Activated CD4-positive, CD25-positive, alpha-beta regulatory T cell treated with anti-CD3 and anti-CD28 coated beads, Interleukin-2, amount 50 U/mL, for 24 hours (primary cell): ENCODE measurements around the gene CUL4A.

Experiments used
- ATAC-seq, 2 donors: fragments of 150-1000 bp; cut with Tn5 transposase; one replicate each; pipeline ENCODE4 v1.10.0; 2021; ENCODE audit warnings: mild to moderate bottlenecking in 1 of 2, moderate library complexity in 1 of 2

Gene CUL4A

GRCh38 chr13:113208421-113209335 is 735 bp upstream of the CUL4A start, which contains the start of gene PCID2:
Gene PCID2 (minus strand): TSS chr13:113208669. CDS start chr13:113208634, 35 bp downstream.
- ATAC-seq, result peak; percentile 77 to 78

GRCh38 chr13:113209759-113210421 is 477 bp downstream of the CUL4A start:
- peak; percentile 52 to 59 for ATAC-seq

GRCh38 chr13:113210833-113211232 is 1.4 kb downstream of the CUL4A start:
- no peak for ATAC-seq

- no peak for ATAC-seq
These were observed 2.4 kb downstream of the CUL4A start for GRCh38 chr13:113211774-113212173.

- peak in 1 of 2 donors; percentile 51 for ATAC-seq
These were observed 7.0 kb downstream of the CUL4A start for GRCh38 chr13:113216254-113217048.

GRCh38 chr13:113218586-113218985 is 9.2 kb downstream of the CUL4A start:
- no peak for ATAC-seq

- no peak for ATAC-seq
These were observed 10.0 kb downstream of the CUL4A start for GRCh38 chr13:113219256-113219940.

- ATAC-seq, result no peak
These were observed 10.8 kb downstream of the CUL4A start for GRCh38 chr13:113220141-113220598.

GRCh38 chr13:113220877-113221276 is 11.5 kb downstream of the CUL4A start:
- ATAC-seq, result no peak

GRCh38 chr13:113223070-113223469 is 13.7 kb downstream of the CUL4A start:
- no peak for ATAC-seq

GRCh38 chr13:113224486-113224885 is 15.1 kb downstream of the CUL4A start:
- ATAC-seq, result no peak

- no peak for ATAC-seq
These were observed 16.1 kb downstream of the CUL4A start for GRCh38 chr13:113225515-113225914.

GRCh38 chr13:113226873-113227450 is 17.5 kb downstream of the CUL4A start:
- ATAC-seq, result no peak

- ATAC-seq, result no peak
These were observed 19.7 kb downstream of the CUL4A start for GRCh38 chr13:113229161-113229560.

- ATAC-seq, result no peak
These were observed 20.4 kb downstream of the CUL4A start for GRCh38 chr13:113229791-113230190.

GRCh38 chr13:113231306-113232207 is 22.1 kb downstream of the CUL4A start:
- ATAC-seq, result no peak

GRCh38 chr13:113232208-113233003 is 23.0 kb downstream of the CUL4A start:
- ATAC-seq, result no peak

GRCh38 chr13:113233101-113233500 is 23.7 kb downstream of the CUL4A start:
- no peak for ATAC-seq

GRCh38 chr13:113238536-113238935 is 29.1 kb downstream of the CUL4A start:
- ATAC-seq, result no peak

GRCh38 chr13:113239357-113239756 is 29.9 kb downstream of the CUL4A start:
- ATAC-seq, result no peak
